ENCODE measurements around the gene BCL11B.

The BCL11B gene

DNA sequence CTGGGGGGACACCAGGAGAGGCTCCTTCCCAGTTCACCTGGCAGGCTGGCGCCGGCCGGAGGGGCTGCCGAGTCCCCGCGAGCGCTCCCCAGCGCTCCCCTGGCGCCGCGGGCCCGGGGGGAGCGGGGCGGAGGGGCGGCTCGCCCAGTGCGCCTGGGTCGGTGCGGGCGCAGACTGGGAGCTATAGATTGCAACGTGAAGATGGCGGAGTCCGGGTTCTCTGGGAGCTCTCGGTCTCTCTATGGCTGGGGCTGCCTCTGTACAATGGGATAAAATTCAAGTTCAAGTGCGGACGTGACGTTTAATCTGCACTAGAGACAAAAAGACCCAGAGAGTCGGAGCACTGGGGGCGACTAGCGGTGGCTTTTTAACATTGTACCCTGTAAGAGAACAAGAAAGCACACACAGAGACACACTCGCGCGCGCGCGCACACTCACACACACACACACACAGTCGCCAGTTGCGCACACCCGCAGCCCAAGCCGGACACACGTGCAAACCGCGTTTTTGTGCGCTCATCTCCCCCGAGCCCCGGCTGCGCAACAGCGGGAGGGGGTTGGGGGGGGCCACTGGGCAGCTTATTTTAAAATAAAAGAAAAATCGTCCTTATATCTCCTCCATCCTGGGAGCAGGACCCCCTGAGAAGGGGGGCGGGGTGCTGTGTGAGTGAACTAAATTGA, at the start of gene BCL11B:
BCL11B (minus strand) TSS at position 247 of the 681 bp plus-strand sequence. CDS start 979 bp downstream, outside the sequence.
- peak; percentile 67 to 72 for DNase-seq (ENCODE audit: low read depth in 2 of 2)

DNA sequence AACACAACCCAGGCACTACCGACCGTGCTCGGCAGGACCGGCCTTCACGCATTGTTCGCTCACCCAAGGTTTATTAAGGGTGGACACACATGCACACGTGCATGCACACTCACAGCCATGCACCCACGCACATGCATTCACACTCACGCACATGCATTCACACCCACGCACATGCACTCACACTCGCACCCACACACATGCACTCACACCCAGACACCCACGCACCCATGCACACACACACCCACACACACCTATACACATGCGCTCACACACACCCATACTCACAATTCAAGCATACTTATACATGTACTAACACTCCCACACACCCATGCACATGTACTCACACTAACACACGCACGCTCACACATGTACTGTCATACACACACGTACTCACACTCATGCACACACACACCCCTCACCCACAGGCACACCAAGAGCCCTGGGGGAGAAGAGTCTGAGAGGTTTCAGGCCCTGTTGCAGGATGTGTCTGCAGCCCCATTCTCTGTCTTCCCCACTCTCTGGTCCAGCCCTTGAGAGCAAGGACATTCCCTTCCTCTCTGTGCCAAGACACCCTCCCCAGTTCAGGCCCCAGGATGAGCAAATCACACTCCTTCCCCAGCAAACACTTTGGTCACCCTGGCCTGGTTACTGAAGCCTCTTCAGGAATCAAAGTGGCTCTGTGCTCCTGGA, 49.4 kb upstream of the BCL11B start:
- no peak for DNase-seq (ENCODE audit: low read depth in 2 of 2)

DNA sequence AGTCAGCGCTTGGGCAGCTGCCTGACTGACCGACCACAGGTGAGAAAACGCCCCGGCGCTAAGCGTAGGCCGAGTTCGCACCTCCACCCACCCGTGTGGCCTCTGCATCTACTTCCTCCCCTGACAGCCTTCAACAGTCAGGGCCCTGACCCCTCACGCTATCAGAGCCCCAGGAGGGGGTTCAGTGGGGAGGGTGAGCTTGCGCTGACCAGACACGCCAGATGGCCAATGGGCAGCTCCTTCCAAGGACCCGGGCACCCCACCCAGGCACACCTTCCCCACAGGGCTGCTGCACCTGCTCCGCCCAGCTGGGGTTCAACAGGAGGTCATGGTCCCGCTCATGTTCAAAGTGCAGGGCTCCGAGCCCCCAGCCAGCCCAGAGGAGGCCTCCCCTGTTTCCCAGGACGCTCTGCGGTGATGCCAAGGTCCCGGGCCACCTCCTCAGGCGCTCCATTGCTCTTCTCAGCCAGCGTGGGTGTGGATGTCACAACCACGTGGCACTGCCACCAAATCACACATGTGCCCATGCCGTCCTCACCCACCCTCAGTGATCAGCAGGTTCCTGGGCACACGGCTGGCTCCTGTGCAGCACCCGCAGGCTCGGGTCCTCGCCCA, 48.7 kb upstream of the BCL11B start:
- no peak for DNase-seq (ENCODE audit: low read depth in 2 of 2)

DNA sequence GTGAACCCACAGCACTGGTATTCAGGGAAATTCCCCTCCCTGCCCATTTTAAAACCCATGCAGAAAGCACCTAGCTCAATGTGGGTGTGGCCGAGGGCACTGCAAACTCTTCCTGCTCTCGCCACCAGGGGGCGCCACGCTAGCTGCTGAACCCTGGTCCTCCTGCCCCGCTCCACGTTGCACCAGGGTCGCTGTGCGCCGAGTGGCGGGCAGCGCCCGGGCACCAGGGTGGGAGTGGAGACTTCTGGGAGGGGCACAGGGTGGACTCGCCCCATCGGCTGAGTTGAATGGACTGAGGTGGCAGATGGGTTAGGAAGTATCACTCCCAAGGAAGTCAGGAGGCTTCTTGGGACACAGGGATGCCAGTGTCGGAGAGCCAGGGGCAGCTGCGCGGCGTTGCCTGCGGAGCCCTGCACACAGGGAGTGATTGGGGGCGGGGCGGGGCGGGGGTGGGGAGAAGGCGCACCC, 48.1 kb upstream of the BCL11B start:
- peak; percentile 44 to 50 for DNase-seq (ENCODE audit: low read depth in 2 of 2)

DNA sequence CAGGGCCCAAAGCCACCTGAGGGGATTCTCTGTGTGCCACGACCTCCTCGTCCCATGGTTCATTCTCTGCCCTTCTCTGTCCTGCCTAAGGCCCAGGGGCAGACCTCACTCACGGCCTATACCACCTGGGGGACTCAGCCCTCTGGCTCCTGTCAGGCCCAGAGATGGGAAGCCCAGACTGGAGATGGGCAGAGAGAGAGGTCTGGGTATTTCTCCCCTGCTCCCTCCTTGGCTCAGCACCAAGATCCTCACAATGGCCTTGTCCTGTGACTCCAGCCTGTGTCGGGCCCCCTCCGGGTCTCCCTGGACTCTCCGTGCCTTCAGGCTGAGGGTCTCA, 46.9 kb upstream of the BCL11B start:
- DNase-seq (ENCODE audit: low read depth in 2 of 2) = no peak

DNA sequence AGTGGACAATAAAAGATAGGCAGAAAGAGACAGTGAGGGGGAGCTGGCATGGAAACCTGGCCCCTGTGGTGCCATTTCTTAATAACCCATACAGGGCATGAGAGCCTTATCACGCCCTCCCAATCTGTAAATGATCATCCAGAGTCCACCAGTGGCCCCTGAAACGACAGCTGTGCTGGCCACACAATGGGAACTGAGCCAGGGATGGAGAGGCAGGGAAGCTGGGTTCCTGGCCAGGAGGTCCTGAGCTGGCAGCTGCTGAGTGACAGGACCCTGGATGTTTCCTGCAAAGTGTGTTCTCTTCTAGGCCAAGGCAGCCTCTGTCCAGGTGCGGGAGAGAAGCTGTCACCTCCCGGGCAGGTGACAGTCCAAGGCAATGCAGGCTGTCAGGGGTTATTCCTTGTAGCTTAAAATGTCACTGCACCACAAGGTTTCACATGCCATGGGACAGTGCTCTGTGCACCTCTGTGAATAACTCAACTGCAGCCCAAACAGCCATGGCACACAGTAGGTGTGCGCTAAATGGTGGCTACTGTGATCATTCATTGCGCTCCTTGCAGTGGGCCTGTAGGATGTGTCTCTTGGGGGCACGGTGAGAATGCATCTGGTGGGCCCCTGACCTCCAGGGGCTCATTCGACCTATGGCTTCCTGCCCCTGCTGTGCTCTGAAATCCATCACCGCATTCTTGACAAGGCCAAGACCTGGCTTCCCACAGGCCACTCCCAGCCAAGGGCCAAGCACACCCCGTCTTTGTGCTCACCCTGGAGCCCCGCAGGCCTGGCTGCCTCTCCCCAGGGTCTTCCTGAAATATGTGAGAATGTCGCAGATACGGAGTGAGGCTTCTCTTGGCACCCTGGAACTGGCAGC, 46.3 kb upstream of the BCL11B start:
- DNase-seq (ENCODE audit: low read depth in 2 of 2) = no peak

DNA sequence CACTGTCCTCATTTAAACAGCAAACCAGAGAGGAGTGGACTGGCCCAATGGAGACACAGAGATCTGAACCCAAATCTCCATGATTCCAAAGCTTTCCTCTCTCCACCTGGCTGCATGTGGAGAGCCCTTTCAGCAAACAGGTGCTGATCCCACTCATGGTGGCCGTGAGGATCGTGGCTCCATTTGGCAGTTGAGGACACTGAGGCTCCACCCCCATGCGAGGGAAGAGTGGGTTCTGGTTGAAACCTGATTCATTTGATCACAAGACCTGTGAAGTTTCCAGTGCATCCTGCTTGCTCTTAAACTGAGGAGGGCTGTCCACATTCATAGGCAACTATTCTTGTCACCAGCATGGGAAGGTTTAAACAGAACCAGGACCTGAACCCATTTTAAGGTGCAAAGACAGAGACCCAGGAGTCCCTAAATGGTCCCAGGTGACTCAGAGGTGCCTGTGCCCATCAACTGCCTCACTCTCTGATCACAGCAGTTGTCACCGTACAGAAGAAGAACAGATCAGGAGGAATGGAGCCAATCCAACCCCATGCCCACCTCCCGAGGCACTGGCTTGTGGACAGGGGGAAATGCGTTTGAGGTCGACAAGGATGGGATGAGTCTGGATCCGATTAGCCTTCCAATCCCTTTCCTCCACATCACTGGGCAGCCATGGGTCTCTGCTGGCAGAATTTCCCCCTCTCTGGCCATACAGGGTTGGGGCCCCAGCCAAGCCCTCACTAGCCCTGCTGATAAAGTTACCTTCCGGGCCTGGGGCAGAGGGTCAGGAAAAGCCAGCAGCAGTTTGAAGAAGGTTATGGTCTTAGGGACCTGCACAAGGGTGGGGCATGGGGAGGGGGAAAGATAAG, 45.5 kb upstream of the BCL11B start:
- no peak for DNase-seq (ENCODE audit: low read depth in 2 of 2)

DNA sequence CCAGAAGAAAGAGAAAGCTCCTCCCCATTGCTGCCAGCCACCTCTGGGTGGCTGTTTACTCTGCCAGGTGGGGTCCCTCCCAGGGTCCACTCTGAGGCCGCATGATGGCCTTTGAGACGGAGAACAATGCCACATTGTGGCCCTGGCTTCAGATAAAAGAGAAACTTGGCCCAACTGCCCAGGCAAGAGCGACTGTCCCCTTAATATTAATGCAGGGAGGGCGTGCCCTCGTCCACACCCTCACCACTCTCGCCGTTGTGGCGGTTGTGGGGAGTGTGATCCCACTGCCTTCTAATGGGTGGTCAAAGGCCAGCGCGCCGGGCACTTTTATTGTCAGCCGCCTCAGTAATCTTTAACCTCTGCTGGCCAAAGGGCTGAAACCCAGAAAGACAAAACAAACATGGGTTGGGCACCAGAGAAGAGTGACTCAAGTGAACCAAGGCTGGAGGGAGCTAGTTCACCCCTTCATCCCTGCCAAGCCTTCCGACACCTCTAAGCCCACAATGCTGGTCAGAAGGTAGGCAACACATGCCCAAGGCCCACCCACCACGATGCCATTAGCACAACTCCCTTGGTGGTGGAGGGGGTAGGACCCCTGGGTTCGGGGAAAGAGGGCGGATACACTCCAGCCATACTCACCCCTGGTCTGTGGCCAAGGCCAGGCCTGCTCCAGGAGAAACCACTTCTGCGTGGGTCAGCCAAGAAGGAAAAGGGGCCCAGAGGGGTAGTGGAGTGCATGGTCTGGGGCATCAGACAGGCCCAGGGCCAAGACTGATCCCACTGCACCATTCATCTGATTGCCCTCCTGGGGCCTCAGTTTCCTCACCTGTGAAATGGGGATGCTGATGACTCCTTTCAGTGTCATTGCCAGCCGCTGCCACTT, 44.5 kb upstream of the BCL11B start:
- no peak for DNase-seq (ENCODE audit: low read depth in 2 of 2)

DNA sequence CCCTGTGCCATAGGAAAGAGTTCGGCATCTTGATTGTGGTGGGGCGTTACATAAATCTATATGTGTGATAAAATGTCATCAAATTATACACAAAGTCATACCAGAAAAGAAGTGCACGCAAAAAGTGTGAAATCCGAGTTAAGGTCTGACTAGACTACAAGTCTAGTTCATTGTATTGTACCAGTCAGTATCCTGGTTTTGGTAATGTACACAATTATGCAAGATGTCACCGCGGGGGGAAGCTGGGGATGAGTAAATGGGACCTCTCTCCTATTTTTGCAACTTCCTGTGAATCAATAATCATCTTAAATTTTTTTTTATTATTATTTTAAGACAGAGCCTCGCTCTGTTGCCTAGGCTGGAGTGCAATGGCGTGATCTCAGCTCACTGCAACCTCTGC, 43.2 kb upstream of the BCL11B start:
- no peak for DNase-seq (ENCODE audit: low read depth in 2 of 2)

DNA sequence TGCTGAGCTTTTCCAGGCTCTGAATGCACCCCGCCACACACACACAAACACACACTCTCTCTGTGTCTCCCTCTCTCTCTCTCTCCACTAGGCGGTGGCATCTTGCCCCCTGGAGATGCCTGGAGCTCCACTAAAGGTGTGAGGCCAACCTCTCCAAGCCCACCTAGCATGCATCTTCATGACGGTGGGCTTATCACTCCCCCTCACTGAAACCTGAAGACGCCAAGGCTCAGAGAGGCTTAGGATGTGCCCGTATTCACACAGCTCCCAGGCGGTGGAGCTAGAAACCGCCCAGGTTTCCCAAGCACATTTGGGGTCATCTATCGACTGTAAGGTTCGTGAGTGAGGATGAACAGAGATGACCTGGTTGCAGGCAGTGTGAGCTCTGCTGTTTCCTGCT, 42.6 kb upstream of the BCL11B start:
- DNase-seq (ENCODE audit: low read depth in 2 of 2) = no peak

DNA sequence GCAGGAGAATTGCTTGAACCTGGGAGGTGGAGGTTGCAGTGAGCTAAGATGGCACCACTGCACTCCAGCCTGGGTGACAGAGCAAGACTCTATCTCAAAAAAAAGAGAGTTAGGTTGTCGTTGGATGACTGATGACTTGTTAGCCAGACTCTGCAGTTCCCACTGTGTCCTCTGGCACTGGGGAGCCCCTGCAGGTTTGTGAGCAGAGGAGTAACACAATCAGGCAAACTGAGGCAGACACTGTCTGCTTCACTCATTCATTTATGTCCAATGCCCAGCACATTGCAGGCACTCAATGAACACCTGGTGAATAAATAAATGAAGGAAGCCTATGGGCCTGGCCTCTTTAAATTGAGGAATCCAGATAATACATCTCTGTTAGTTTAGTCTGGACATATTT, 41.2 kb upstream of the BCL11B start:
- DNase-seq (ENCODE audit: low read depth in 2 of 2) = no peak

DNA sequence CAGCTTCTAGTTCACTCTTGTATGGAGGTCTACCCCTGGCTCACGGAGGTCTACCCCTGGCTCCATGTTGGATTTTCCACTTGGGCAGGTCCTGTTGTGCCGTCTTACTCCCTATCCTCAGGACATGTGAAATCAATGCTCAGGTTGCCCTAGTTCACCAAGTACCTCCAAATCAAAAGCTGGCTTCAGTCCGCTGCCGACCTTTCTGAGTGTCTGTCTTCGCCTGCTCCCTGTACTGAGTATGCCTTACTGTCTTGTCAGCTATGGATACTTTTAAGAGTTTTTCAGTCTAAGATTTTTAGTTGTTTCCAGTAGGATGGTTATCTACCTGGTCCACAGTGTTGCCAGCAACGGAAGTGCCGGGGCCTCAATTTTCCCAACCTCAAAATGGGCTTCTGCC, 40.1 kb upstream of the BCL11B start:
- no peak for DNase-seq (ENCODE audit: low read depth in 2 of 2)

DNA sequence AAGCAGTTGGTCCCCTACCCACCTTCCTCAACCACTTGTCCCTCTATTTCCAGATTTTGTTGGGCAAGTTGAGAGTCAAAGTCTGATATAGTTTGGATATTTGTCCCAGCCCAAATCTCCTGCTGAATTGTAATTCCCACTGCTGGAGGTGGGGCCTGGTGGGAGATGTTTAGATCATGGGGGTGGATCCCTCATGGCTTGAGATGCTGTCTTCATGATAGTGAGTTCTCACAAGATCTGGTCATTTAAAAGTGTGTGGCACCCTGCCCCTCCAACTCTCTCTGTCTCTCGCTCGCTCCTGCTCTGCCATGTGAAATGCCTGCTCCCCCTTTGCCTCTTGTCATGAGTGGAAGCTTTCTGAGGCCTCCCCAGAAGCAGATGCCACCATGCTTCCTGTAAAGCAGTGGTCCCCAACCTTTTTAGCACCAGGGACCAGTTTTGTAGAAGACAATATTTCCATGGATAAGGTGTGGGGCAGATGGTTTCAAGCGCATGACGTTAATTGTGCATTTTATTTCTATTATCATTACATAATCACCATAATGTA, 37.3 kb upstream of the BCL11B start:
- no peak for DNase-seq (ENCODE audit: low read depth in 2 of 2)

DNA sequence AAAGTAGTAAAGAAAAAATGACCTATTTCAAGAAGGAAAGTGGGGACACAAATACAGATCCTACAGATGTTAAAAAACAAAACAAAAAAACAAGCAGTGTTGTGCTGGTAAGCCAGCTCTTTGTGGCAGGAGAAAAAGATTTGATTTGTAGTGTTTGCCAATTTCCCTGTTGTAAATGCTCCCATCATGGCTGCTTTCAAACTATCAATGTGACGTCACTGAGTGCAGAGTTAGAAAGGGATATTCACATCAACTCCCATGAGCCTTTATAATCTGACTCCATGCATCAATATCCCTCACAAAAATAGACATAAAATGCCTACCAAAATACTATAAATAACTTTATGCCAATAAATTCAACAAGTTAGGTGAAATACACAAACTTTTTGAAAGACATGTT, 32.2 kb upstream of the BCL11B start:
- DNase-seq (ENCODE audit: low read depth in 2 of 2) = no peak

DNA sequence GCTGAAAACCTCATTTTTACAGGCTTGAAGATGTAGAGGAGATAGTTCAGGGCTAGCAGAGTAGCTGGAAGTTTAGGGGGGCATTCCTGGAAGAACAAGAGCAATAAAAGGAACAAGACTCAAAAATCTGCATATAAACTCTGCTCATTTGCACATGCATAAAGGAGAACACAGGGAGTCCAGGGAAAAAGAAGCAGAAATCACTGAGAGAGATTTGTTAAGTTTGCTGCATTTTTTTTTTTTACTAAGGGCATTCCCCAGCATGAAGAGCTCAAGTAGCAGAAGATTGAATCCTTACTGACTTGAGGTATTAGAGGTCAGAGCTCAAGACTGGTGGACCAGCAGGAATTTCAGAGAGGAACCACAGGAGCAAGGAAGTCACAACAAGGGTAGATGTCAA, 28.2 kb upstream of the BCL11B start:
- no peak for DNase-seq (ENCODE audit: low read depth in 2 of 2)

DNA sequence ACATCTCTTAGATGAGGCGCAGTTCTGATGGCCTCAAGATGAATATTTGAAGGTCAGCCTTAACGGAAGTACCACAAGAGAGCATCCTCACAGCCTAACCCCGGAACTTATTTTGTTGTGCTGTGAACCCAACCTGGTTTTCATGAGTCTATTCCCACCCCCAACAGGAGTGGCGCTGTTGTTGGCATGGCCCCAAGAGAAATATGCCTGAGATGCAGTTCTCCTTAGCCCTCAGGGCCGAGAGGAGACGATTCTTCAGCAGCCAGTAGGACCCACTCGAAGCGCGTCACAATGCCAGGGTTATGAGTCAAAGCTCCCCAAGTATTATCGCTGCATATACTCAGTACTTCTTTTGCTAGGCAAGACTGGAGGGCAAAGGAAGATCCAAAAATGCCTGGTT, 24.5 kb upstream of the BCL11B start:
- DNase-seq (ENCODE audit: low read depth in 2 of 2) = no peak

DNA sequence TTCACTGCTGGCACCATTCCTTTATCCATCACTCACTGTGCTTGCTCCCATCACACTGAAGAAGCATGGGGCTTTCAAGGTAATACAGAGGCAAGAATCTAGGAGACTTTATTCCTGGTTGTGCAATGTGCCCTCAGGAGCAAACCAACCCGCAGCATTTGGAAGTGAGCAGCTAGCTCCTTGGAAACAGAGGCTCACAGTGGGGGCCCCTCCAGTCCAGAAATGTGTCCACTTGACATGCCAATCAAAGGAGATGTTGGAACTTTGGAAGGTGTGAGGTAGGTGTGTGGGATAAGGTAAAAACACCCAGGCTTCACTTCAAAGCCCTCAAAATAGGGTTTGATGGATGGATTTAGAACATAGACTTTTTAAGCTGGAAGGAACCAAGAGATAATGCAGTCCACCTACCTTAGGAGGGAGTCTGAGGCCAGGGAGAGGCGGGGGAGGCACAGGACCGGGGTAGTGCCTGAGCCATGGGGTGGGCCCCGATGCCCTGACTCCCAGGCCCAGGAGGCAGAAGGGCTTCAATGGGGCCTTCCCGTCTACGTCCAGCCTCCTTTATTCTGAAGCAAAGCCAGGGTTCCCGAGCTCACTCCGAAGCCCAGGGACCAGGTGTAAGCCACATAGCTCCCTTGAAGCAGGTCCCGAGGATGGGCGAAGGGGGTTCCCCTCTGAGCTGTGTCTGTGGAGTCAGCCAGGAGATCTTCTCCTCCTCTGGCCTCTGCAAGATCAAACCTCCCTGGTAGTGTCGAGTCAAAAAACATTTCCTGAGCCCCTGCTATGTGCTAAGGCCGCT, 17.6 kb upstream of the BCL11B start:
- no peak for DNase-seq (ENCODE audit: low read depth in 2 of 2)

DNA sequence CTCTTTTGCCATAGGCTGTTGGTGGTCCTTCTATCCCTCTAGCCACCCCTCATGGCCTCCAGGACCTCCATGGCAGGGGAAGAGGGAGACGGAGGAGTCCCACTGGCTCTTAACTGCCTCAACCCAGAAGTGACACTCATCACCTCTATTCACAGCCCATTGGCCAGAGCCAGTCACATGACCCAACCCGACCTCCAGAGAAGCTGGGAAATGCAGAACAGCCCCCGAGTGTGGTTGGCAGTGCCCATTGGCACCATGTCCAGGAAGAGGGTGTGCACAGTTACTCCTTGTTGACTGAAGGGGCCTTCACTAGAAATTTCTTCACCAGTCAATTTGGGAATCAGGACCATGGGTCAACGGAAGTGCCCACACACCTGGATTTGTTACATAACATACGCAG, 17.0 kb upstream of the BCL11B start:
- DNase-seq (ENCODE audit: low read depth in 2 of 2) = no peak

DNA sequence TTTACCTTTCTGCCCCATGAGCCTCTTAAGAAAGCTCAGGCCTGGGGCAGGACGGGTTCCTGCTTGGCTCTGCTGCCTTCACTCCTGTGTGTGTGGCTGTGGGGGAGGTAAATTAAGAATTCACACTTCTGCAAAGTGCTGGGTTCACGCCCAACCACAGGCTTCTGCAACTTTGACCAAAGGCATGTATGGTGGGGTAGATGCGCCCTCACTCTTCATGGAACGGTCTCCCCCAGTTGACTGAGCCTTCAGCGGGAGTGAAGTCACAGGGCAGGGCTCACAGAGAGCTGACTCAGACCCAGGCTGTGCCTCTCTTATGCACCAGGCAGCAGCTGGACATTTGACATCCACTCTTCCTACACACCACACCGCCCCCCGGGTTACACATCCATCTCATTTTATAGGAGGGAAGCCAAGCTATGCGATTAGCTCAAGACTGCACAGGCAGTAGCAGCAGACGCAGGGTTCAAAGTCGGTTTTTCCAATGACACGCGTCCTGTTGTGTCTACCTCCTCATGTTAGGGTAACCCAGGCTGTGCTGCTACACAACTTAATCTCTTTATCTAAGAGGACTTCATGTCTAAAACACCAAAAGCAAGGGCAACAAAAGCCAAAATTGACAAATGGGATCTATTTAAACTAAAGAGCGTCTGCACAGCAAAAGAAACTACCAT, 15.4 kb upstream of the BCL11B start:
- no peak for DNase-seq (ENCODE audit: low read depth in 2 of 2)

All from stimulated activated CD8-positive, alpha-beta memory T cell treated with anti-CD3 and anti-CD28 coated beads, Interleukin-7, amount 100 ng/mL, for 1 hour (primary cell).